Smooth muscle cell (in vitro differentiated cells): Measurements from ENCODE around the gene LRRC14B. TPM values are rescaled to one million over a fixed set of nuclear protein-coding genes. Genes with fewer than 3 reads are reported as not detected.

Experiments used
- DNase-seq: peaks from one replicate; lab custom pipeline; 2025; ENCODE audit not compliant: unreplicated experiment; lab: John Stamatoyannopoulos, UW
- H2AFZ ChIP-seq: fragments of 200-600 bp; sonication (generic); 2 replicates; pipeline ENCODE4 v1.6.0; 2016; ENCODE audit warnings: antibody characterized with exemption, low read depth, mild to moderate bottlenecking
- H3F3A ChIP-seq: fragments of 200-600 bp; sonication (generic); 2 replicates; pipeline ENCODE4 v1.6.0; 2017; ENCODE audit warnings: antibody characterized with exemption, low read depth
- H3K27ac ChIP-seq: fragments of 200-600 bp; sonication (generic); 2 replicates; pipeline ENCODE4 v1.5.1; 2016; ENCODE audit warnings: low read depth, mild to moderate bottlenecking
- H3K27me3 ChIP-seq: fragments of 200-600 bp; sonication (generic); 2 replicates; pipeline ENCODE4 v1.6.1; 2016; ENCODE audit warnings: low read depth, mild to moderate bottlenecking
- H3K36me3 ChIP-seq: fragments of 200-600 bp; sonication (generic); 2 replicates; pipeline ENCODE4 v1.5.1; 2016; ENCODE audit warnings: low read depth
- H3K4me1 ChIP-seq: fragments of 200-600 bp; sonication (generic); 2 replicates; pipeline ENCODE4 v1.5.1; 2016; ENCODE audit warnings: low read depth
- H3K4me2 ChIP-seq: fragments of 200-600 bp; sonication (generic); 2 replicates; pipeline ENCODE4 v1.6.0; 2016; ENCODE audit warnings: mild to moderate bottlenecking
- H3K4me3 ChIP-seq: fragments of 200-600 bp; sonication (generic); 2 replicates; pipeline ENCODE4 v1.5.1; 2016; ENCODE audit warnings: mild to moderate bottlenecking
- H3K79me2 ChIP-seq: fragments of 200-600 bp; sonication (generic); 2 replicates; pipeline ENCODE4 v1.6.0; 2016; ENCODE audit warnings: low read depth, mild to moderate bottlenecking
- H3K9ac ChIP-seq: fragments of 200-600 bp; sonication (generic); 2 replicates; pipeline ENCODE4 v1.6.0; 2016; ENCODE audit warnings: low read depth
- H3K9me3 ChIP-seq: fragments of 200-600 bp; sonication (generic); replicated peaks from 2 replicates; pipeline ENCODE4 v1.5.1; 2016; ENCODE audit warnings: low read depth
- H4K20me1 ChIP-seq: fragments of 200-600 bp; sonication (generic); 2 replicates; pipeline ENCODE4 v1.6.0; 2016; ENCODE audit warnings: low read depth
- CTCF ChIP-seq: fragments of 200-600 bp; sonication (generic); IDR thresholded peaks from 2 replicates; pipeline ENCODE4 v1.5.1; 2017; ENCODE audit warnings: borderline replicate concordance, mild to moderate bottlenecking, antibody characterized with exemption; ENCODE audit not compliant: insufficient read depth, poor library complexity, severe bottlenecking
- WGBS: methylation state at CpG from one replicate; pipeline ENCODE4 v1.1.7; 2016; ENCODE audit warnings: low lambda C conversion rate; 5-methylcytosine and 5-hydroxymethylcytosine counted together
- polyA plus RNA-seq: library from polyadenylated mRNA; unstranded; fragments of >200 nt; fragmentation: Nextera tagmentation; extraction: Ambion mirVana; gene quantifications from 2 replicates; pipeline ENCODE4 v1.2.1, GENCODE V29; 2016
- total RNA-seq: library from RNA; depleted of rRNA; stranded (reverse); fragments of >200 nt; gene quantifications from 2 replicates; pipeline ENCODE4 v1.2.3, GENCODE V29; 2014

LRRC14B gene
- total and polyA plus RNA-seq, 2 experiments from 2014 or later = not detected

- H3F3A ChIP-seq = no peaks in the 10 kb centered on the region
- H3K4me3 ChIP-seq = no peak overlapping the region
- no peaks in the 10 kb centered on the region for H3K4me1 ChIP-seq
- TF ChIP-seq CTCF = no peak
- H2AFZ ChIP-seq = no peak overlapping the region
- H3K79me2 ChIP-seq = no peaks in the 10 kb centered on the region
- DNase-seq = no peak
- no peaks in the 10 kb centered on the region for H3K36me3 ChIP-seq
- H3K9ac ChIP-seq = no peak overlapping the region
- no peak overlapping the region for H3K27ac ChIP-seq
- no peaks in the 10 kb centered on the region for H3K27me3 ChIP-seq
- H4K20me1 ChIP-seq = no peaks in the 10 kb centered on the region
- H3K4me2 ChIP-seq = no peak overlapping the region
- H3K9me3 ChIP-seq = no peaks in the 10 kb centered on the region
- WGBS = 96% methylated on average over 23 of the region's 23 CpGs
Measured at GRCh38 chr5:160921-161802, 30.1 kb upstream of the LRRC14B start.

- Histone ChIP-seq H3K79me2 (no peaks in the 10 kb centered on the region), H2AFZ (no peak overlapping the region), H3K4me2 (no peak overlapping the region), H3K27ac (no peak overlapping the region), H3K27me3 (no peaks in the 10 kb centered on the region), H3K36me3 (no peaks in the 10 kb centered on the region), H4K20me1 (no peaks in the 10 kb centered on the region), H3K4me3 (no peak overlapping the region), H3K9me3 (no peaks in the 10 kb centered on the region), H3K4me1 (no peaks in the 10 kb centered on the region), H3F3A (no peaks in the 10 kb centered on the region), H3K9ac (no peak overlapping the region)
- DNase-seq = no peak
- WGBS = 95% methylated on average over 17 of the region's 17 CpGs
- TF ChIP-seq CTCF = no peak
Measured at GRCh38 chr5:161803-162110, 29.5 kb upstream of the LRRC14B start.

GRCh38 chr5:162190-162564 lies 29.1 kb upstream of the LRRC14B start:
- no peak overlapping the region for H2AFZ ChIP-seq
- no peaks in the 10 kb centered on the region for H3K79me2 ChIP-seq
- H4K20me1 ChIP-seq = no peaks in the 10 kb centered on the region
- no peak overlapping the region for H3K4me3 ChIP-seq
- no peaks in the 10 kb centered on the region for H3F3A ChIP-seq
- 89% methylated on average over 18 of the region's 19 CpGs for WGBS
- H3K4me1 ChIP-seq = no peaks in the 10 kb centered on the region
- no peak for DNase-seq
- H3K27me3 ChIP-seq = no peaks in the 10 kb centered on the region
- no peak overlapping the region for H3K4me2 ChIP-seq
- no peaks in the 10 kb centered on the region for H3K9me3 ChIP-seq
- H3K36me3 ChIP-seq = no peaks in the 10 kb centered on the region
- no peak for TF ChIP-seq CTCF
- H3K27ac ChIP-seq = no peak overlapping the region
- no peak overlapping the region for H3K9ac ChIP-seq
